PC-9 (cell line): ENCODE measurements around the gene POU3F1. TPM values are rescaled to one million over a fixed set of nuclear protein-coding genes. Genes with fewer than 3 reads are reported as not detected.
A peak's percentile ranks its signal among the peaks of the same experiment; 100 is the strongest.

ENCODE experiments used
- BruUV-seq: library from RNA; stranded (reverse); fragments of 400-500 nt; replicated peaks from 2 replicates; lab custom pipeline; 2021; lab: Mats Ljungman, UMichigan
- CTCF ChIA-PET: fragments of 300-600 bp; sonication (Branson Sonifier 250); formaldehyde crosslinking; loops from one replicate; lab custom pipeline; 2022; ENCODE audit warnings: antibody characterized with exemption; lab: Charles Lee
- POLR2A ChIA-PET: fragments of 300-600 bp; sonication (Branson Sonifier 250); formaldehyde crosslinking; loops from one replicate; lab custom pipeline; 2022; ENCODE audit warnings: antibody characterized with exemption; ENCODE audit not compliant: unreplicated experiment; lab: Charles Lee
- DNase-seq, 2 experiments: peaks; one replicate each; pipeline versions ENCODE4 v3.0.0 to v3.0.0-alpha.2; 2015 to 2022; ENCODE audit warnings: mixed read lengths in 1 of 2
- H2AFZ ChIP-seq: fragments of 200-600 bp; sonication (generic); 2 replicates; pipeline ENCODE4 v1.8.1; 2017; ENCODE audit warnings: antibody characterized with exemption
- H3F3A ChIP-seq: fragments of 200-600 bp; sonication (generic); 2 replicates; pipeline ENCODE4 v1.8.1; 2017; ENCODE audit warnings: antibody characterized with exemption, mild to moderate bottlenecking, low read depth; ENCODE audit not compliant: insufficient read depth
- H3K27ac ChIP-seq: fragments of 200-600 bp; sonication (generic); 2 replicates; pipeline ENCODE4 v1.6.1; 2016; ENCODE audit warnings: mixed run types
- H3K27me3 ChIP-seq: fragments of 200-600 bp; sonication (generic); 2 replicates; pipeline ENCODE4 v1.6.1; 2016; ENCODE audit warnings: low read depth, mixed run types; ENCODE audit not compliant: insufficient read depth
- H3K36me3 ChIP-seq: fragments of 200-600 bp; sonication (generic); 2 replicates; pipeline ENCODE4 v1.6.1; 2016; ENCODE audit warnings: low read depth, mixed run types
- H3K4me1 ChIP-seq: fragments of 200-600 bp; sonication (generic); replicated peaks from 2 replicates; pipeline ENCODE4 v1.6.1; 2016; ENCODE audit warnings: mixed run types; ENCODE audit not compliant: insufficient read depth
- H3K4me2 ChIP-seq: fragments of 200-600 bp; sonication (generic); 2 replicates; pipeline ENCODE4 v1.6.1; 2017; ENCODE audit warnings: mixed run types
- H3K4me3 ChIP-seq: fragments of 200-600 bp; sonication (generic); 2 replicates; pipeline ENCODE4 v1.6.1; 2016; ENCODE audit warnings: mixed run types
- H3K79me2 ChIP-seq: fragments of 200-600 bp; sonication (generic); 2 replicates; pipeline ENCODE4 v1.6.1; 2017; ENCODE audit warnings: low read depth, mixed run types
- H3K9me2 ChIP-seq: fragments of 200-600 bp; sonication (generic); 2 replicates; pipeline ENCODE4 v1.8.1; 2017; ENCODE audit warnings: mild to moderate bottlenecking; ENCODE audit not compliant: insufficient read depth
- H3K9me3 ChIP-seq: fragments of 200-600 bp; sonication (generic); 2 replicates; pipeline ENCODE4 v1.8.1; 2016; ENCODE audit warnings: low read depth; ENCODE audit not compliant: insufficient read depth
- H4K20me1 ChIP-seq: fragments of 200-600 bp; sonication (generic); 2 replicates; pipeline ENCODE4 v1.8.1; 2017; ENCODE audit not compliant: insufficient read depth
- EZH2 ChIP-seq: fragments of 200-600 bp; sonication (generic); IDR thresholded peaks from 2 replicates; pipeline ENCODE4 v1.8.0; 2017; ENCODE audit warnings: antibody characterized with exemption, low read depth
- intact Hi-C: fragments of 100-400 bp; cut with micrococcal nuclease; formaldehyde crosslinking; loops from one replicate; pipeline ENCODE4 v1.10.0; 2022; ENCODE audit not compliant: unreplicated experiment
- total RNA-seq: library from RNA; stranded (reverse); gene quantifications from 2 replicates; pipeline ENCODE4 v1.2.3, GENCODE V29; 2021
- TF ChIP-seq, protein P1 (sequence below): fragments of 200-600 bp; sonication (generic); conservative IDR thresholded peaks from 2 replicates; pipeline ENCODE4 v1.6.1; 2017; ENCODE audit warnings: mixed run types, antibody characterized with exemption, mild to moderate bottlenecking, moderate library complexity

POU3F1 gene
- total RNA-seq, 1 experiment from 2014 or later, result not detected

DNA sequence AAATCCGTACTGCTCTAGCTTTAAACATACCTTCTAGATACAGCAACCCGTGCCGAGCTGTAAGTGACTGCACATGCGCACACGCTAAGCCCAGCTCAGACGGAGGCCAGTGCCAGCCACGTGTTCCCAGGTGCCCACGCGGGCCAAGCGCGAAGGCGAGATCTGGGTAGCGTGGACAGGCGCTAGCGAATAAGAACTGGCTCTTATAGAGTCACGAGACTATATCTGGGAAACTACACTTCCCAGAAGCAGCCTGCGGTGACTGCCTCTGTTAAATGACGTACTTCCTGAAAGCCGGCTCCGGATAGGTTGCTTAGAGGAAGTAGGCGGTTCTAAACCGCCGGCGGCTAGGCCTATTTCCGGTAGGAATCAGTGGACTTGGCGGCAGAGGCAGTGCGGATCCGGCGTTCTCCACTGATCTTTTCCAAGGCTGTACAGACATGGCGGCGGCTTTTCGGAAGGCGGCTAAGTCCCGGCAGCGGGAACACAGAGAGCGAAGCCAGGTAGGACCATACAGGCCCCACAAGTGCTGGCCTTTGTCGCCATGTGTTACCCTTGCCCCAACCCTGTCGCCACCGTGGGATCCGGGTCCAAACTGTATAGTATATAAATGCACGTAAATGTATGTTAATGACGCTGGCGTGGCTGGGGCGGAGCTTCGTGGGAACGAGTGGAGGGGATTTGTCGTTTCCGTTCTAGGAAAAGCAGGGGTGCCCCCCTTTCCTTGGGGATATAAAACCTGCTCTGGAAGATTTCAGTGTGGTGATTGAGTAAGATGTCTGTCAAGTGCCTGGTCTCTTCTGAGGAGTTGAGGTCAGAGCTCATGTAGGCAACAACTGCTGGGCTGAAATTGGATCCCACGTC is 34.0 kb downstream of the POU3F1 start, which contains the start of gene UTP11:
UTP11 (plus strand) TSS at position 372 of the 864 bp plus-strand sequence; CDS start at position 441, 69 bp downstream.
- Histone ChIP-seq H4K20me1 (0 out of 2 replicates have a peak, but pooled peaks cover 5% of the 10 kb centered on the region), H3K9me3 (no peaks in the 10 kb centered on the region), H3K27ac (peak within 1 kb of the TSS; percentile 73), H3K4me3 (peak within 1 kb of the TSS; percentile 69), H3K27me3 (no peaks in the 10 kb centered on the region), H3K36me3 (peaks cover 15% of the 10 kb centered on the region; the same call in 1 of the 2 replicates), H3K79me2 (peaks cover 42% of the 10 kb centered on the region), H3K4me2 (peak within 1 kb of the TSS; percentile 93), H3F3A (0 out of 2 replicates have a peak, but pooled peaks cover 6% of the 10 kb centered on the region), H3K9me2 (no peaks in the 10 kb centered on the region), H3K4me1 (peaks cover 15% of the 10 kb centered on the region), H2AFZ (peak within 1 kb of the TSS; percentile 88)
- intact Hi-C loops, result loop anchor here (1.0 to 2.0 kb wide), 2 partner anchors 22 to 320 kb away; partner anchors contain the start of genes CDCA8 and SF3A3
- ChIA-PET CTCF (interaction anchor here (0.6 to 0.7 kb wide), 3 partner anchors 250 to 1496 kb away, joined by 3 to 9 read pairs (median 5); no protein-coding TSS in a partner anchor), POLR2A (interaction anchor here (0.5 to 0.7 kb wide), 2 partner anchors 204 to 1336 kb away, joined by 3 to 9 read pairs; no protein-coding TSS in a partner anchor)
- BruUV-seq, result TSS peak; percentile 55
- DNase-seq, result peak; percentile 95 to 98
- no peak for TF ChIP-seq EZH2
- TF ChIP-seq, protein P1, sequence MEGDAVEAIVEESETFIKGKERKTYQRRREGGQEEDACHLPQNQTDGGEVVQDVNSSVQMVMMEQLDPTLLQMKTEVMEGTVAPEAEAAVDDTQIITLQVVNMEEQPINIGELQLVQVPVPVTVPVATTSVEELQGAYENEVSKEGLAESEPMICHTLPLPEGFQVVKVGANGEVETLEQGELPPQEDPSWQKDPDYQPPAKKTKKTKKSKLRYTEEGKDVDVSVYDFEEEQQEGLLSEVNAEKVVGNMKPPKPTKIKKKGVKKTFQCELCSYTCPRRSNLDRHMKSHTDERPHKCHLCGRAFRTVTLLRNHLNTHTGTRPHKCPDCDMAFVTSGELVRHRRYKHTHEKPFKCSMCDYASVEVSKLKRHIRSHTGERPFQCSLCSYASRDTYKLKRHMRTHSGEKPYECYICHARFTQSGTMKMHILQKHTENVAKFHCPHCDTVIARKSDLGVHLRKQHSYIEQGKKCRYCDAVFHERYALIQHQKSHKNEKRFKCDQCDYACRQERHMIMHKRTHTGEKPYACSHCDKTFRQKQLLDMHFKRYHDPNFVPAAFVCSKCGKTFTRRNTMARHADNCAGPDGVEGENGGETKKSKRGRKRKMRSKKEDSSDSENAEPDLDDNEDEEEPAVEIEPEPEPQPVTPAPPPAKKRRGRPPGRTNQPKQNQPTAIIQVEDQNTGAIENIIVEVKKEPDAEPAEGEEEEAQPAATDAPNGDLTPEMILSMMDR, result no peak

DNA sequence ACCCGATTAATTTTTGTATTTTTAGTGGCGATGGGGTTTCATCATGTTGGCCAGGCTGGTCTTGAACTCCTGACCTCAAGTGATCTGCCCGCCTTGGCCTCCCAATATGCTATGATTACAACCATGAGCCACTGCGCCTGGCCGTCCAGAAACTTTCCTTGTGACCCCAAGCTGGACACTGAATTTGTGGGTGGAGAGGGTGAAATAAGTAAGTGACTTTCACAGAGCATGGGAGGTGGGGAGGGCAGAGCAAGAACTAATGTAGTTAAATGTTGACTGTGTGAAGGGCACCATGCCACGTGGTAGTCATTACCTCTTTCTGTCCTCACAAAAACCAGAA is 36.8 kb downstream of the POU3F1 start:
- peaks cover 15% of the 10 kb centered on the region for H3K4me1 ChIP-seq
- H3K36me3 ChIP-seq, result no peaks in the 10 kb centered on the region
- H3K9me2 ChIP-seq, result no peaks in the 10 kb centered on the region
- CTCF ChIA-PET, result no interaction called here
- no peak overlapping the region for H2AFZ ChIP-seq
- H3K4me3 ChIP-seq, result no peak overlapping the region
- no peak overlapping the region for H3K27ac ChIP-seq
- H3F3A ChIP-seq, result no peaks in the 10 kb centered on the region
- no TSS peak for BruUV-seq
- no peak for DNase-seq
- no peaks in the 10 kb centered on the region for H3K27me3 ChIP-seq
- H3K79me2 ChIP-seq, result peaks cover 22% of the 10 kb centered on the region
- 0 out of 2 replicates have a peak, but pooled peaks cover 5% of the 10 kb centered on the region for H4K20me1 ChIP-seq
- intact Hi-C loops, result no loop called here
- H3K9me3 ChIP-seq, result no peaks in the 10 kb centered on the region
- no peak for TF ChIP-seq EZH2
- TF ChIP-seq, protein P1, result no peak
- POLR2A ChIA-PET, result no interaction called here
- H3K4me2 ChIP-seq, result no peak overlapping the region

DNA sequence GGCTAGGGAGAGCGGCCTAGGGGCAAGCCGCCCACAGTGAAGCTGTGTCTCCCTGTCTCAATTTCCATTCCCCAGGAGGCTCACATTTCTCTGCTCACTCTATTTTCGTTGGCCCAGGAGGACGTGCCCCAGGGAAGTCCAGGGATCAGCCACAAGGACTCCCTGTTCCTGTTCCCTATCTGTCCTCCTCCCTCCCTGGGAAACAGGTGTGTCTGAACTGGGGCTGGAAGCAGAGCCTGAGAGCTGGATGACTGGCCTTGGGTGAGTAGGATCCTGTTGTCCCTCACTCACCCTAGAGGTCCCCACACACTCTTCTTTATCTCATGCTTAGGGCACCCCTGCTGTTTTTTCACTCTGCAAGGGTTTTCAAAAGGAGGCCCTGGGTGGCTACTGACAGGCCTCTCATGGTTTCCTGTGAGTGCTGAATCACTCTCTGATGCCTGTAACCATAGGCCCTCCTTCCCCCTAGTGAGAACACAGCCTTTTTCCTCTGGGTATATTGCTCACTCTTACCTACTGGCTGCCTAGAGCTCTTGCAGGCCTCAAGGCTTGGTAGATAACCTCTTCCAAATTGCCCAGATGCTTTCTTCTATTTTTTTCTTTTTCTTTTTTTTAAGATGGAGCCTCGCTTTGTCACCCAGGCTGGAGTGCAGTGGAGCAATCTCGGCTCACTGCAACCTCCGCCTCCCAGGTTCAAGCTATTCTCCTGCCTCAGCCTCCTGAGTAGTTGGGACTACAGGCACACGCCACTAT is 37.3 kb downstream of the POU3F1 start:
- TF ChIP-seq EZH2, result no peak
- TF ChIP-seq, protein P1, result no peak
- Histone ChIP-seq H3K4me2 (no peak overlapping the region), H3F3A (no peaks in the 10 kb centered on the region), H3K79me2 (peaks cover 21% of the 10 kb centered on the region), H3K36me3 (no peaks in the 10 kb centered on the region), H3K27me3 (no peaks in the 10 kb centered on the region), H2AFZ (no peak overlapping the region), H3K9me2 (no peaks in the 10 kb centered on the region), H3K9me3 (no peaks in the 10 kb centered on the region), H3K27ac (peak overlapping the region; percentile 7), H3K4me3 (no peak overlapping the region), H3K4me1 (peaks cover 15% of the 10 kb centered on the region), H4K20me1 (0 out of 2 replicates have a peak, but pooled peaks cover 5% of the 10 kb centered on the region)
- CTCF ChIA-PET, result no interaction called here
- intact Hi-C loops, result no loop called here
- DNase-seq, result peak in 1 of 2 experiments; percentile 6
- no TSS peak for BruUV-seq
- POLR2A ChIA-PET, result no interaction called here
